ENCODE results near the gene TSHZ2. TPM values are rescaled to one million over a fixed set of nuclear protein-coding genes. Genes with fewer than 3 reads are reported as not detected.

TSHZ2 gene
- total and polyA plus RNA-seq, 9 of the 15 experiments (the other 6 are each of a cell fraction or from before 2014, with no cell fraction given), result 0.03 to 0.20 (median 0.05) TPM; not detected in 4

GRCh38 chr20:53161073-53161472, 188.9 kb downstream of the TSHZ2 start (continued):
- TF ChIP-seq POLR2B (IDR thresholded peaks at IDR 0.05; ENCODE audit: low read depth, partially characterized antibody) (no peak), MAFG (tag; conservative IDR thresholded peaks at IDR 0.05) (no peak)

- Histone ChIP-seq H3K4me3 (no peak overlapping the region), H3K79me2 (ENCODE audit: control insufficient read depth, insufficient read depth, low read length) (no peaks in the 10 kb centered on the region), H3K4me2 (ENCODE audit: insufficient read depth, low read length) (no peak overlapping the region; the same call in 1 of the 2 replicates), H3K4me1 (replicated peaks in 1 of 2; ENCODE audit: control insufficient read depth in 2 of 2, insufficient read depth in 2 of 2, low read length in 2 of 2) (peaks cover 14 to 22% of the 10 kb centered on the region in 2 experiments), H2AFZ (ENCODE audit: low read depth, low read length) (peak overlapping the region; percentile 95), H3K9me3 (replicated peaks; ENCODE audit: control insufficient read depth, insufficient read depth, low read depth, low read length) (peaks cover 9% of the 10 kb centered on the region; the same call in 1 of the 2 replicates), H3K36me3 (ENCODE audit: control insufficient read depth, insufficient read depth, low read length) (no peaks in the 10 kb centered on the region), H4K20me1 (replicated peaks; ENCODE audit: control insufficient read depth, insufficient read depth, low read length) (no peaks in the 10 kb centered on the region), H3K27ac (ENCODE audit: extremely low read depth, low read depth, low read length) (peak overlapping the region; percentile 80; the same call in 2 of the 3 replicates), H3K9me1 (ENCODE audit: control insufficient read depth, insufficient read depth, low read length) (no peaks in the 10 kb centered on the region), H3K9ac (ENCODE audit: insufficient read depth in 1 of 2, low read depth in 2 of 2, low read length in 2 of 2) (no peak overlapping the region), H3K27me3 (ENCODE audit: control insufficient read depth in 2 of 2, insufficient read depth in 2 of 2, low read length in 2 of 2) (no peaks in the 10 kb centered on the region)
- POLR2A ChIA-PET, result interaction anchor here (1.1 kb wide), 1 partner anchor 15 kb away, joined by 3 read pairs; no protein-coding TSS in a partner anchor
- BruUV-seq (replicated peaks), result no TSS peak
- FAIRE-seq (no peak), DNase-seq (ENCODE audit: extremely low read depth in 1 of 4, low spot score in 3 of 4) (no peak), ATAC-seq (no peak)
- WGBS (ENCODE audit: insufficient coverage, low coverage, missing lambda C conversion rate), result 33% methylated on average over 4 of the region's 4 CpGs
- intact Hi-C loops (cut with micrococcal nuclease) (no loop called here), in situ Hi-C loops (cut with MboI) (no loop called here)
- CTCF ChIA-PET (ENCODE audit: low intra/inter-chr PET ratio), result no interaction called here
- TF ChIP-seq HES1 (IDR thresholded peaks at IDR 0.05; ENCODE audit: low read depth) (no peak), PTTG1 (tag; IDR thresholded peaks at IDR 0.05; ENCODE audit: low read depth) (no peak), SREBF1 (IDR thresholded peaks at IDR 0.05; ENCODE audit: borderline replicate concordance, low read depth, low read length) (no peak), CCNT2 (IDR thresholded peaks at IDR 0.05; ENCODE audit: borderline replicate concordance, extremely low read depth, insufficient read length, low read depth, low read length) (no peak), MBD2 (IDR thresholded peaks at IDR 0.05; ENCODE audit: borderline replicate concordance, low read depth) (no peak), POLR2A (conservative IDR thresholded peaks at IDR 0.05) (no peak), RBM25 (IDR thresholded peaks at IDR 0.05; ENCODE audit: low read depth, low read length, severe bottlenecking) (no peak), MCM2 (IDR thresholded peaks at IDR 0.05; ENCODE audit: low read depth) (no peak), LEF1 (IDR thresholded peaks at IDR 0.05) (no peak), STAT5B (CRISPR knock-in tag; IDR thresholded peaks at IDR 0.05) (no peak), E2F5 (CRISPR knock-in tag; IDR thresholded peaks at IDR 0.05) (no peak), ZNF778 (CRISPR knock-in tag; IDR thresholded peaks at IDR 0.05) (no peak), ZNF311 (CRISPR knock-in tag; IDR thresholded peaks at IDR 0.05) (no peak), ZNF263 (CRISPR knock-in tag; IDR thresholded peaks at IDR 0.05; ENCODE audit: borderline replicate concordance) (peak; percentile 19; the same call in 1 of the 2 replicates), TAF15 (IDR thresholded peaks at IDR 0.05; ENCODE audit: low read depth, low read length) (no peak), NKRF (IDR thresholded peaks at IDR 0.05; ENCODE audit: borderline replicate concordance) (no peak), L3MBTL2 (IDR thresholded peaks at IDR 0.05) (0 out of 2 replicates have a peak, but pooled peaks have one; percentile 18), MXI1 (IDR thresholded peaks at IDR 0.05; ENCODE audit: low read depth, low read length) (no peak), TSC22D4 (tag; IDR thresholded peaks at IDR 0.05) (no peak)
Observed at GRCh38 chr20:53161473-53161872, 189.3 kb downstream of the TSHZ2 start.
